ENCODE results near the gene NR2C1. TPM values are rescaled to one million over a fixed set of nuclear protein-coding genes. Genes with fewer than 3 reads are reported as not detected.
A peak's percentile ranks its signal among the peaks of the same experiment; 100 is the strongest.

Gene NR2C1
- total RNA-seq (31.1 TPM), polyA plus RNA-seq (ENCODE audit: insufficient read depth, low read depth, low replicate concordance) (26.6 TPM)
- long read RNA-seq, donor 1, full-length matches to known transcripts = 2 of 2 reads
- long read RNA-seq, donor 1, partial matches to known transcripts = 0 of 2 reads
- long read RNA-seq, donor 1, other reads (novel, unspliced or antisense) = 0 of 2 reads
- long read RNA-seq, donor 2, full-length matches to known transcripts = 5 of 5 reads
- long read RNA-seq, donor 2, partial matches to known transcripts = 0 of 5 reads
- long read RNA-seq, donor 2, other reads (novel, unspliced or antisense) = 0 of 5 reads
- long read RNA-seq, donor 3, full-length matches to known transcripts = 8 of 8 reads
- long read RNA-seq, donor 3, partial matches to known transcripts = 0 of 8 reads
- long read RNA-seq, donor 3, other reads (novel, unspliced or antisense) = 0 of 8 reads
- long read RNA-seq, donor 4, full-length matches to known transcripts = 8 of 8 reads
- long read RNA-seq, donor 4, partial matches to known transcripts = 0 of 8 reads
- long read RNA-seq, donor 4, other reads (novel, unspliced or antisense) = 0 of 8 reads
- long read RNA-seq, donor 5 = 0 reads
- long read RNA-seq, donor 6, full-length matches to known transcripts = 7 of 7 reads
- long read RNA-seq, donor 6, partial matches to known transcripts = 0 of 7 reads
- long read RNA-seq, donor 6, other reads (novel, unspliced or antisense) = 0 of 7 reads
- long read RNA-seq, donor 7, full-length matches to known transcripts = 4 of 15 reads
- long read RNA-seq, donor 7, partial matches to known transcripts = 3 of 15 reads
- long read RNA-seq, donor 7, other reads (novel, unspliced or antisense) = 8 of 15 reads
- long read RNA-seq, donor 8, full-length matches to known transcripts = 2 of 2 reads
- long read RNA-seq, donor 8, partial matches to known transcripts = 0 of 2 reads
- long read RNA-seq, donor 8, other reads (novel, unspliced or antisense) = 0 of 2 reads
- long read RNA-seq, donor 9, partial matches to known transcripts = 0 of 2 reads
- long read RNA-seq, donor 9, other reads (novel, unspliced or antisense) = 0 of 2 reads
- long read RNA-seq, donor 10, full-length matches to known transcripts = 12 of 18 reads
- long read RNA-seq, donor 10, partial matches to known transcripts = 6 of 18 reads
- long read RNA-seq, donor 10, other reads (novel, unspliced or antisense) = 0 of 18 reads

GRCh38 chr12:95072900-95073697 is at the start of gene NR2C1:
Gene NR2C1 (minus strand): TSS chr12:95073618. CDS start chr12:95067384, 6,234 bp downstream.
- H3K9me3 ChIP-seq (ENCODE audit: control insufficient read depth in 2 of 3, insufficient read depth in 1 of 3, low read length in 3 of 3) = no peaks in the 10 kb centered on the region
- peaks cover 0 to 3% (median 0%) of the 10 kb centered on the region in 3 donors for H3K4me1 ChIP-seq (ENCODE audit: control insufficient read depth in 2 of 3, insufficient read depth in 2 of 3, low read depth in 1 of 3, low read length in 3 of 3)
- no peaks in the 10 kb centered on the region for H3K27me3 ChIP-seq (ENCODE audit: control insufficient read depth, insufficient read depth, low read length)
- H3K27ac ChIP-seq (ENCODE audit: low read depth in 2 of 2, low read length in 2 of 2) = peak within 1 kb of the TSS; percentile 86 to 87
- TF ChIP-seq CTCF (IDR thresholded peaks at IDR 0.05; ENCODE audit: borderline replicate concordance, extremely low read depth, insufficient read depth) = no peak
- DNase-seq = peak; percentile 96 to 98 (median 98)
- peak within 1 kb of the TSS; percentile 83 to 88 (median 85) for H3K4me3 ChIP-seq (ENCODE audit: low read length in 3 of 3)
- FAIRE-seq = peak; percentile 13
- peak within 1 kb of the TSS; percentile 63 to 79 (median 76) for H3K9ac ChIP-seq (ENCODE audit: low read length in 3 of 3)
- intact Hi-C loops (cut with DNase I) = no loop called here
- H3K36me3 ChIP-seq (ENCODE audit: control insufficient read depth in 2 of 3, insufficient read depth in 3 of 3, low read length in 3 of 3) = no peaks in the 10 kb centered on the region

GRCh38 chr12:95118788-95119179 is 45.4 kb upstream of the NR2C1 start:
- Histone ChIP-seq H3K27me3 (ENCODE audit: control insufficient read depth, insufficient read depth, low read length) (no peaks in the 10 kb centered on the region), H3K4me1 (ENCODE audit: control insufficient read depth in 2 of 3, insufficient read depth in 2 of 3, low read depth in 1 of 3, low read length in 3 of 3) (no peaks in the 10 kb centered on the region), H3K9me3 (ENCODE audit: control insufficient read depth in 2 of 3, insufficient read depth in 1 of 3, low read length in 3 of 3) (no peaks in the 10 kb centered on the region), H3K4me3 (ENCODE audit: low read length in 3 of 3) (no peak overlapping the region), H3K36me3 (ENCODE audit: control insufficient read depth in 2 of 3, insufficient read depth in 3 of 3, low read length in 3 of 3) (no peaks in the 10 kb centered on the region), H3K9ac (ENCODE audit: low read length in 3 of 3) (no peak overlapping the region), H3K27ac (ENCODE audit: low read depth in 2 of 2, low read length in 2 of 2) (no peak overlapping the region)
- intact Hi-C loops (cut with DNase I) = loop anchor here (10.0 kb wide), 1 partner anchor 216 kb away; no protein-coding TSS in a partner anchor
- DNase-seq (no peak), FAIRE-seq (no peak)
- TF ChIP-seq CTCF (IDR thresholded peaks at IDR 0.05; ENCODE audit: borderline replicate concordance, extremely low read depth, insufficient read depth) = no peak

GRCh38 chr12:95118138-95118787 is 44.8 kb upstream of the NR2C1 start:
- FAIRE-seq = no peak
- H3K27ac ChIP-seq (ENCODE audit: low read depth in 2 of 2, low read length in 2 of 2) = no peak overlapping the region

More at GRCh38 chr12:95118138-95118787, 44.8 kb upstream of the NR2C1 start:
- no peaks in the 10 kb centered on the region for H3K27me3 ChIP-seq (ENCODE audit: control insufficient read depth, insufficient read depth, low read length)
- H3K9me3 ChIP-seq (ENCODE audit: control insufficient read depth in 2 of 3, insufficient read depth in 1 of 3, low read length in 3 of 3) = no peaks in the 10 kb centered on the region
- H3K36me3 ChIP-seq (ENCODE audit: control insufficient read depth in 2 of 3, insufficient read depth in 3 of 3, low read length in 3 of 3) = no peaks in the 10 kb centered on the region
- intact Hi-C loops (cut with DNase I) = loop anchor here (10.0 kb wide), 1 partner anchor 217 kb away; no protein-coding TSS in a partner anchor
- no peak overlapping the region for H3K4me3 ChIP-seq (ENCODE audit: low read length in 3 of 3)
- peak; percentile 3 for TF ChIP-seq CTCF (IDR thresholded peaks at IDR 0.05; ENCODE audit: borderline replicate concordance, extremely low read depth, insufficient read depth)
- H3K4me1 ChIP-seq (ENCODE audit: control insufficient read depth in 2 of 3, insufficient read depth in 2 of 3, low read depth in 1 of 3, low read length in 3 of 3) = no peaks in the 10 kb centered on the region
- no peak overlapping the region for H3K9ac ChIP-seq (ENCODE audit: low read length in 3 of 3)
- peak in 1 of 5 donors; percentile 42 for DNase-seq

Measured in kidney (tissue), 22 donors.